Keratinocyte (primary cell): ENCODE results near the gene FAM9A.

ENCODE experiments used
- EZH2 ChIP-seq: IDR thresholded peaks from one replicate; pipeline ENCODE4 v1.6.1; 2012; ENCODE audit warnings: inconsistent platforms, mild to moderate bottlenecking, low read length, moderate library complexity
- TF ChIP-seq, protein P1 (sequence below), 3 experiments: IDR thresholded peaks in 1 of 3; conservative IDR thresholded peaks in 1 of 3; optimal IDR thresholded peaks in 1 of 3; 2 replicates in 2 of 3; 3 replicates in 1 of 3; pipeline versions ENCODE3 to v1.5.1; 2011; ENCODE audit warnings: low read length in 3 of 3, mild to moderate bottlenecking in 3 of 3, moderate library complexity in 2 of 3, control low read depth in 1 of 3, inconsistent platforms in 1 of 3; ENCODE audit not compliant: insufficient read depth in 2 of 3; ENCODE audit errors: extremely low read depth in 1 of 3

DNA sequence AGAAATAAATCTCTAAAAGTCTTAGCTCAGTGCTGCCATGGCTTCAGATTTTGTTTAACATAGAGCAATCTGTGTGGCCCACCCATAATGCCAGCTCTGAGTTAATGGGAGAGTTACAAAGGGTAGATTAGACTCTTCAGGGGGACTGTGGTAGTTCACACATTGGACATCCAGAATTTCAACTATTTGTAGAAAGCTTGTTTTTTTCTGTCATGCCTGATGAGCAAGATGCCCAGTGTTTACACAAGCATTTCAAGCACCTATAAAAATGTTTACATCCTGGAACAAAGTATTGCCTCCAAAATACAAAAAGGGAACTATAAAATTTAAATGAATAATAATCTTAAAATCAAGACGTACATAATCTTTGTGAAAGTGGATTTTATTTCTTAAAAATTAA, 43.0 kb upstream of the FAM9A start:
- TF ChIP-seq, protein P1, sequence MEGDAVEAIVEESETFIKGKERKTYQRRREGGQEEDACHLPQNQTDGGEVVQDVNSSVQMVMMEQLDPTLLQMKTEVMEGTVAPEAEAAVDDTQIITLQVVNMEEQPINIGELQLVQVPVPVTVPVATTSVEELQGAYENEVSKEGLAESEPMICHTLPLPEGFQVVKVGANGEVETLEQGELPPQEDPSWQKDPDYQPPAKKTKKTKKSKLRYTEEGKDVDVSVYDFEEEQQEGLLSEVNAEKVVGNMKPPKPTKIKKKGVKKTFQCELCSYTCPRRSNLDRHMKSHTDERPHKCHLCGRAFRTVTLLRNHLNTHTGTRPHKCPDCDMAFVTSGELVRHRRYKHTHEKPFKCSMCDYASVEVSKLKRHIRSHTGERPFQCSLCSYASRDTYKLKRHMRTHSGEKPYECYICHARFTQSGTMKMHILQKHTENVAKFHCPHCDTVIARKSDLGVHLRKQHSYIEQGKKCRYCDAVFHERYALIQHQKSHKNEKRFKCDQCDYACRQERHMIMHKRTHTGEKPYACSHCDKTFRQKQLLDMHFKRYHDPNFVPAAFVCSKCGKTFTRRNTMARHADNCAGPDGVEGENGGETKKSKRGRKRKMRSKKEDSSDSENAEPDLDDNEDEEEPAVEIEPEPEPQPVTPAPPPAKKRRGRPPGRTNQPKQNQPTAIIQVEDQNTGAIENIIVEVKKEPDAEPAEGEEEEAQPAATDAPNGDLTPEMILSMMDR (optimal IDR thresholded peaks at IDR 0.05 in 1 of 3, IDR thresholded peaks at IDR 0.05 in 1 of 3, conservative IDR thresholded peaks at IDR 0.05 in 1 of 3; ENCODE audit: extremely low read depth in 1 of 3, insufficient read depth in 2 of 3, low read length in 3 of 3) = no peak
- no peak for TF ChIP-seq EZH2
